Upper lobe of right lung (tissue), 1 donor: Measurements from ENCODE around the gene MAML2. TPM values are rescaled to one million over a fixed set of nuclear protein-coding genes. Genes with fewer than 3 reads are reported as not detected.

Source experiments
- ATAC-seq: fragments of 200-7000 bp; cut with Tn5 transposase; one replicate; pipeline ENCODE4 v1.9.1; 2020; ENCODE audit warnings: mild to moderate bottlenecking, moderate library complexity
- DNase-seq: peaks from one replicate; pipeline ENCODE4 v3.0.0-alpha.2; 2020
- H3K27ac ChIP-seq: fragments of 200-600 bp; one replicate; pipeline ENCODE4 v1.8.0; 2022
- H3K27me3 ChIP-seq: fragments of 200-600 bp; one replicate; pipeline ENCODE4 v1.8.0; 2022; ENCODE audit warnings: mild to moderate bottlenecking
- H3K36me3 ChIP-seq: fragments of 200-600 bp; one replicate; pipeline ENCODE4 v1.8.0; 2022
- H3K4me1 ChIP-seq: fragments of 200-600 bp; one replicate; pipeline ENCODE4 v1.8.0; 2022
- H3K4me3 ChIP-seq: fragments of 200-600 bp; one replicate; pipeline ENCODE4 v1.8.0; 2022; ENCODE audit warnings: mild to moderate bottlenecking
- H3K9me3 ChIP-seq: fragments of 200-600 bp; one replicate; pipeline ENCODE4 v1.8.0; 2022
- intact Hi-C: fragments of 100-400 bp; cut with DNase I; formaldehyde crosslinking; loops from one replicate; pipeline ENCODE4 v1.11.0; 2022
- total RNA-seq: library from RNA; stranded (reverse); fragmentation: NEBNext Ultra II Directional; extraction: Animal tissue kit (Norgen Biotek cat#: 25700); gene quantifications from one replicate; pipeline ENCODE4 v1.2.1, GENCODE V29; 2021
- TF ChIP-seq, protein P1 (sequence below): fragments of 200-600 bp; IDR thresholded peaks from one replicate; pipeline ENCODE4 v1.8.0; 2022; ENCODE audit warnings: antibody characterized with exemption
- donor health status: DM: no; HTN: yes; CAD: no; lungs with severe emphysema.

MAML2 gene
- total RNA-seq, 1 donor from 2014 or later, result 27.5 TPM

DNA sequence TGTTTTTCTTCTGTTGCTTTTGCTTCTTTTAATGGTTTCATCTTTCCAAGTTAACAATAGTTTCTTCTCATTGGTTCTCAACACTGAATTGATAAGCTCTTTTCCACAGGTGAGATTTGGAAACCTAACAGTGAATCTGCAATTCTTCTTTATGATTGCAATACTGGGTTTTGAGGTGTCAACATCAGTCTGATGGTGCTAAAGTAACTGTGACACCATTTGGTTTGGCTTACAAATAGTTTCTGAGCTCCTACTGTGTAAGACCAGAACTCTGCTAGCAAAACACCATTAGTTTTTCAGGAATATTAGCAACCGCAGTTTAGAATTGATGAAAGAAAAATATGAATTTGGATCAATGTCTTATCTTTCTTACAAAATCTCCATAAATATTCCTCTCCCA lies 58.6 kb downstream of the MAML2 start:
- no peaks in the 10 kb centered on the region for H3K36me3 ChIP-seq
- H3K9me3 ChIP-seq, result no peaks in the 10 kb centered on the region
- no peak overlapping the region for H3K27ac ChIP-seq
- H3K4me1 ChIP-seq, result peaks cover 15% of the 10 kb centered on the region
- no peak for DNase-seq
- TF ChIP-seq, protein P1, sequence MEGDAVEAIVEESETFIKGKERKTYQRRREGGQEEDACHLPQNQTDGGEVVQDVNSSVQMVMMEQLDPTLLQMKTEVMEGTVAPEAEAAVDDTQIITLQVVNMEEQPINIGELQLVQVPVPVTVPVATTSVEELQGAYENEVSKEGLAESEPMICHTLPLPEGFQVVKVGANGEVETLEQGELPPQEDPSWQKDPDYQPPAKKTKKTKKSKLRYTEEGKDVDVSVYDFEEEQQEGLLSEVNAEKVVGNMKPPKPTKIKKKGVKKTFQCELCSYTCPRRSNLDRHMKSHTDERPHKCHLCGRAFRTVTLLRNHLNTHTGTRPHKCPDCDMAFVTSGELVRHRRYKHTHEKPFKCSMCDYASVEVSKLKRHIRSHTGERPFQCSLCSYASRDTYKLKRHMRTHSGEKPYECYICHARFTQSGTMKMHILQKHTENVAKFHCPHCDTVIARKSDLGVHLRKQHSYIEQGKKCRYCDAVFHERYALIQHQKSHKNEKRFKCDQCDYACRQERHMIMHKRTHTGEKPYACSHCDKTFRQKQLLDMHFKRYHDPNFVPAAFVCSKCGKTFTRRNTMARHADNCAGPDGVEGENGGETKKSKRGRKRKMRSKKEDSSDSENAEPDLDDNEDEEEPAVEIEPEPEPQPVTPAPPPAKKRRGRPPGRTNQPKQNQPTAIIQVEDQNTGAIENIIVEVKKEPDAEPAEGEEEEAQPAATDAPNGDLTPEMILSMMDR, result no peak
- H3K27me3 ChIP-seq, result no peaks in the 10 kb centered on the region
- no peak for ATAC-seq
- intact Hi-C loops, result no loop called here
- H3K4me3 ChIP-seq, result no peak overlapping the region

DNA sequence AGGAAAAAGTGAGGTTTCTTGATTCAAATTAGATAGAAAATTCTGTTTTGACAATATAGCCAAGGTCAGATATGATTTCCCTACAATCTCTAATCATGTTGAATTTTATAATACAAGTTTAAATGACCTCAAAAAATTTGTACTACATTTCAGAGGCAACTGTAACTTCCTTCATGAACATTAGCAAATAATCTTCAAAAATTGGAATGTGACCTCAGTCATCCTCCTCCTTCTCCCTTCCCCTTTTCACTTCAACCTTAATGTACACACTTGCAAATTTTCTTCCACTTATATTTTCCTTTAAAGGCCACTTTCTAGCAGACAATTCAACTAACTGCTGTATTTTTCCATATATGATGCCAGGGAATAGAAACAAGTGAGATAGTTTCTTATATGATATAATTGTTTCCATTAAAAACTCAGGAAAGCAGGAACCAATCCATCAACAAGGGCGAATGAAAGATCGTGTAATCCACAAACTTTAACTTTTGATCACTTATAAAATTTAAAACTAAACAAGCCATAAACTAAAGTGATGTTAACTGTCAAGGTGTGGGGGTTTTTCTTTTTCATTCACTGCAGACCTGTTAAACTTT lies 60.3 kb downstream of the MAML2 start:
- intact Hi-C loops, result no loop called here

DNA sequence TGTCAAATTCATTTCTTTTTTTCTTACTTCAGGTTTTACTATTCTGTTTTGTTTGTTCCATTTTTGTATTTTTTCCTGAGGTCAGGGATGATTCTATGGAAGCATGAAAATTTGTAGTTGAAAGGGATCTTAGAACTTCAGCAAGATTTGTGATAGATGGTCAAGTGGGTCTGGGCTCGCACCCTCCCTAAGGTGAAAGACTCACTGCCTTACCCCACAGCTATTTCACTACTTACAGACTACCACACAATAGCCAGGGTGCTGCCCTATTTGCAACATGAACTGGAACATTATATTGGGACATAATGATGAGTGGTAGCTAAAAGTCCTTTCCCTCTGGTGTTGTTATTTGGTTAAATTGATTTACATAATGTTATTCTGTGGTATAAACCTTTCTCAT lies 62.6 kb downstream of the MAML2 start:
- intact Hi-C loops, result no loop called here
- H3K9me3 ChIP-seq, result no peaks in the 10 kb centered on the region
- ATAC-seq (no peak), DNase-seq (no peak)
- no peak overlapping the region for H3K4me3 ChIP-seq
- no peak overlapping the region for H3K27ac ChIP-seq
- TF ChIP-seq, protein P1, result no peak
- peaks cover 21% of the 10 kb centered on the region for H3K4me1 ChIP-seq
- H3K36me3 ChIP-seq, result no peaks in the 10 kb centered on the region
- no peaks in the 10 kb centered on the region for H3K27me3 ChIP-seq

More for the DNA sequence above, 60.3 kb downstream of the MAML2 start:
- H3K27ac ChIP-seq, result no peak overlapping the region
- DNase-seq, result no peak
- peaks cover 17% of the 10 kb centered on the region for H3K4me1 ChIP-seq
- TF ChIP-seq, protein P1, result no peak
- H3K36me3 ChIP-seq, result no peaks in the 10 kb centered on the region
- H3K27me3 ChIP-seq, result no peaks in the 10 kb centered on the region
- H3K9me3 ChIP-seq, result no peaks in the 10 kb centered on the region
- H3K4me3 ChIP-seq, result no peak overlapping the region
- no peak for ATAC-seq

DNA sequence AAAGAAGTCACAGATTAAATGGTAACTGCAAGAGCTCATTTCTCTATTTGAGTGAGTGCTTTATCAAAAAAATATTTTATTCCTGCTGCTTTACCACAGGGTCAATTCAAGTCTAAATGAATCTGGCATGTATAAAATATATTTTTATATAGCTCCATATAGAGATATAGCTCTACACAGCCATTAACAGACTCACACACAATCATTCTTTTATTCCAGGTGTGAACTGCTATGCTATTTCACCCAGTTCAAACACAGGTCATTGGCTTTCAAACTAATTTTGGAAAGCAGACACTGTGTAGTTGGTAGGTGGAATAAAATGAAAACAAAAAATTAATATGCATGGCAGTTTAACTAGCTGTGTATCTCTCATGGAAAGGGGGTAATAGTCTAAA lies 63.1 kb downstream of the MAML2 start:
- DNase-seq (no peak), ATAC-seq (no peak)
- Histone ChIP-seq H3K9me3 (no peaks in the 10 kb centered on the region), H3K36me3 (no peaks in the 10 kb centered on the region), H3K27me3 (no peaks in the 10 kb centered on the region), H3K4me1 (peaks cover 21% of the 10 kb centered on the region), H3K4me3 (no peak overlapping the region), H3K27ac (no peak overlapping the region)
- TF ChIP-seq, protein P1, result no peak
- intact Hi-C loops, result no loop called here

DNA sequence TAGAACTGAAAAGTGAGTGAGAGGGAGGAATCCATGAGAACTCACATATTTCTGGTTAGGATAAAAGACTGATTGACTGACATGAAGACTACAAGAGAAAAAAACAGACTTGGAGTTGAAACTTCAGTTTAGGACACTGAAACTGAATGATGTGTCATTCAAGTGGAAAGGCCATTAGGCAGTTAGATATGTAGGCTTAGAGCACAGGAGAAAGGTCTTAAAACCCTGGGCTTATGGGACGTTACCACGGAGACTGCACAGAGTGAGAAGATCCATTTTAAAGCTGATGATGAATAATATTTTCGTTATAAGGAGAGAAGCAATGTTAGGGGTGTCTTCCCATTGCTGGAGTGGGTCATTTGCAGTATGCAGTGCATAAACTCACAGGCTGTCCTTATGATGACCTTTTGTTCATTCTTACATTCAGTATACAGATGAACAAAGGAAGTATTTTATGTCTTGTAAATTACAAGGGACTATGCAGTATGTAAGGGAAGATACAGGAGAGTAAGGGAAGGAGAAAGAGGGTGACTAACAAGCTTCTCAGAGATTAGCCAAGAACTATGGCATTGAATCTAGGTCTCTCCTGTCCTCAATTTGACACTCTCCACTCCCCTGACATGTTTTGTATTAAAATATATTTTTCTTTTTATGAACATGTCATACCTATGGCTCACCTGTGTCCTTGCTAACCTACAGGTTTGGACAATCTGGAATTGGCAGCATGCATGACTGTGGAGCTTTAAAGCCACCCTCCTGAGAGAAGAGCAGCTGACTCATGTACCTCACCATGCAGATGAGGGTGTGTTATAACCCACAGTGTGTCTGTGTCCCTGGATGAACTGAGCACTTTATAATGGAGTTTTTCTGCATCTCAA lies 63.7 kb downstream of the MAML2 start:
- intact Hi-C loops, result no loop called here
- Histone ChIP-seq H3K4me1 (peaks cover 21% of the 10 kb centered on the region), H3K9me3 (no peaks in the 10 kb centered on the region), H3K36me3 (no peaks in the 10 kb centered on the region), H3K27me3 (no peaks in the 10 kb centered on the region), H3K4me3 (no peak overlapping the region), H3K27ac (no peak overlapping the region)
- DNase-seq (no peak), ATAC-seq (peak; percentile 57)
- TF ChIP-seq, protein P1, result no peak
